WTC11 (cell line): ENCODE data around the gene DNAH1. TPM values are rescaled to one million over a fixed set of nuclear protein-coding genes. Genes with fewer than 3 reads are reported as not detected.

Experiments used
- ATAC-seq: fragments of 200-7000 bp; cut with Tn5 transposase; 2 replicates; pipeline ENCODE4 v1.10.0; 2021; ENCODE audit warnings: mild to moderate bottlenecking, moderate library complexity
- CTCF ChIA-PET: fragments of 300-600 bp; sonication (Branson Sonifier 250); formaldehyde crosslinking; loops from one replicate; lab custom pipeline; 2021; ENCODE audit warnings: antibody characterized with exemption; lab: Charles Lee
- POLR2A ChIA-PET: fragments of 350-600 bp; sonication (Branson Sonifier 250); formaldehyde crosslinking; loops from one replicate; lab custom pipeline; 2021; ENCODE audit warnings: antibody characterized with exemption; lab: Charles Lee
- DNase-seq: peaks from one replicate; pipeline ENCODE4 v3.0.0; 2021; ENCODE audit warnings: low spot score
- H3K27ac Mint-ChIP-seq: 2 replicates; pipeline ENCODE4 v1.8.0; 2021; ENCODE audit warnings: mixed read lengths
- H3K27me3 Mint-ChIP-seq: 2 replicates; pipeline ENCODE4 v1.8.0; 2021; ENCODE audit warnings: low read depth, mild to moderate bottlenecking, moderate library complexity, mixed read lengths
- H3K36me3 Mint-ChIP-seq: 2 replicates; pipeline ENCODE4 v1.8.0; 2021; ENCODE audit warnings: mixed read lengths
- H3K4me1 Mint-ChIP-seq: 2 replicates; pipeline ENCODE4 v1.8.0; 2022; ENCODE audit warnings: mixed read lengths
- H3K4me3 Mint-ChIP-seq: 2 replicates; pipeline ENCODE4 v1.8.0; 2021; ENCODE audit warnings: mild to moderate bottlenecking, moderate library complexity, mixed read lengths
- H3K9me3 Mint-ChIP-seq: 2 replicates; pipeline ENCODE4 v1.8.0; 2021; ENCODE audit warnings: mixed read lengths
- CTCF ChIP-seq: fragments of 200-600 bp; IDR thresholded peaks from 2 replicates; pipeline ENCODE4 v1.8.0; 2022; ENCODE audit warnings: antibody characterized with exemption
- ERG ChIP-seq: fragments of 250-450 bp; sonication (Bioruptor Pico); IDR thresholded peaks from 2 replicates; pipeline ENCODE4 v1.8.0; 2021; ENCODE audit warnings: mild to moderate bottlenecking
- FOXP1 ChIP-seq: sonication (generic); formaldehyde crosslinking; IDR thresholded peaks from 2 replicates; pipeline ENCODE4 v1.8.0; 2022; ENCODE audit warnings: missing genetic modification reagents, mild to moderate bottlenecking, moderate library complexity, borderline replicate concordance
- GABPB1 ChIP-seq: sonication (generic); formaldehyde crosslinking; IDR thresholded peaks from 2 replicates; pipeline ENCODE4 v1.8.1; 2023; ENCODE audit warnings: mild to moderate bottlenecking, missing genetic modification reagents
- GRHL2 ChIP-seq: fragments of 250-450 bp; sonication (Bioruptor Pico); IDR thresholded peaks from 2 replicates; pipeline ENCODE4 v1.8.0; 2022; ENCODE audit warnings: mild to moderate bottlenecking, moderate library complexity; ENCODE audit not compliant: insufficient replicate concordance, severe bottlenecking
- MYBL2 ChIP-seq: sonication (generic); formaldehyde crosslinking; IDR thresholded peaks from 2 replicates; pipeline ENCODE4 v1.8.1; 2023; ENCODE audit warnings: mild to moderate bottlenecking, moderate library complexity, missing genetic modification reagents
- NR1H2 ChIP-seq: sonication (generic); formaldehyde crosslinking; IDR thresholded peaks from 2 replicates; pipeline ENCODE4 v1.9.0; 2021; ENCODE audit warnings: mild to moderate bottlenecking, moderate library complexity, missing genetic modification reagents
- PRRX2 ChIP-seq: fragments of 250-450 bp; sonication (Bioruptor Pico); IDR thresholded peaks from 2 replicates; pipeline ENCODE4 v1.8.0; 2021; ENCODE audit warnings: mild to moderate bottlenecking
- SMAD4 ChIP-seq: sonication (generic); formaldehyde crosslinking; IDR thresholded peaks from 2 replicates; pipeline ENCODE4 v1.8.0; 2022; ENCODE audit warnings: mild to moderate bottlenecking, missing genetic modification reagents
- ZNF219 ChIP-seq: sonication (generic); formaldehyde crosslinking; IDR thresholded peaks from 2 replicates; pipeline ENCODE4 v1.8.0; 2023; ENCODE audit warnings: missing genetic modification reagents, mild to moderate bottlenecking, borderline replicate concordance
- ZNF263 ChIP-seq: sonication (generic); formaldehyde crosslinking; IDR thresholded peaks from 2 replicates; pipeline ENCODE4 v1.8.1; 2022; ENCODE audit warnings: low read depth, mild to moderate bottlenecking, moderate library complexity, missing genetic modification reagents
- ZNF396 ChIP-seq: fragments of 250-450 bp; sonication (Bioruptor Pico); IDR thresholded peaks from 2 replicates; pipeline ENCODE4 v1.8.0; 2021; ENCODE audit warnings: mild to moderate bottlenecking, moderate library complexity, borderline replicate concordance
- total RNA-seq: library from RNA; stranded (reverse); gene quantifications from 3 replicates; pipeline ENCODE4 v1.2.3, GENCODE V29; 2021
- TF ChIP-seq, protein P1 (sequence below): fragments of 250-450 bp; sonication (Bioruptor Pico); IDR thresholded peaks from 2 replicates; pipeline ENCODE4 v1.9.0; 2021; ENCODE audit warnings: mild to moderate bottlenecking
- TF ChIP-seq, protein P2 (sequence below): sonication (generic); formaldehyde crosslinking; IDR thresholded peaks from 2 replicates; pipeline ENCODE4 v1.8.0; 2022; ENCODE audit warnings: mild to moderate bottlenecking, missing genetic modification reagents
- TF ChIP-seq, protein P3 (sequence below): sonication (generic); formaldehyde crosslinking; IDR thresholded peaks from 2 replicates; pipeline ENCODE4 v1.8.0; 2023; ENCODE audit warnings: missing genetic modification reagents, mild to moderate bottlenecking, borderline replicate concordance

DNAH1 gene
- total RNA-seq, 1 experiment from 2014 or later, result 1.5 TPM

DNA sequence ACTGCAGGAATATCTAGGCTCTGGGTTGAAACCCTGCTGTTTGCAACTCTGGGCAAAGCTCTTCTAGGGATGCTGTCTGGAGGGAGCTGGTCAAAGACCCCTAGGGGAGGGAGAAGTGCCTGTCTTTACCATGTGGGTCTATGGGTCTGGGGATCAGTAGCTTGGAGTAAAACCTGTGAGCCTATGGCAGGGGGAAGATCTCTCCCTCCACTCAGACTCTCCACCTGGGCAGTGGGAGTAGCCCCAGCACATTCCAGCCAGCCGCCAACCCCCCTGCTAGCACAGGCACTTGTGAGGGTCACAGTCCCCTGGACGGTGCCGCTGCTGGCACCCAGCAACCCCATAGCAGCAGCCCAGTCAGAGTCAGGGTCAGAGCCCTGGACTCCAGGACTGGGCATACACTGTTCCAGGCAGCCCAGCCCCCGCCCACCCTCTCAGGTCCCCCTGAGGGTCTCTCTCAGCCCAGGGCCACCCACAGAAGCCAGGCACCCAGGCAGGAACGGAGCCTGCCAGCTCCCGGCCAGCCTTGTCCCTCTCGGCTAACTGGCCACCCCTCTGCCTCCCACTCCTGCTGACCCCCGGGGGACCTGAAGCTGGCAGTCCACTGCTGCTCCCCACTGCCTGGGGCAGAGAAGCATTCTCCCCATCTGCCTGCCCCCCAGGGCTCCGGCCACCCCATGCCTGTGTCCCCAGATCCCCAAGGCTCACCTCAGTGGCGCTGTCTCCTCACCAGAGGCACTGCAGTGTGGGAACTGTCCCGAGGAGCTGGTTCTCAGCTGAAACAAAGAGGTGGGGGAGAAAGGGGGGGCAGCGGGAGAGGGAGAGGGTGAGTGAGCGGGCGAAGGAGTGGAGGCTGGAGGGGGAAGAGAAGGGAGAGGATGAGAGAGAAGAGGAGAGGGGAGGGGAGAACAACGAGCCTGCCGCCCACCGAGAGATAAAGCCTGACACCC is 17.7 kb upstream of the DNAH1 start (continued):
- TF ChIP-seq, protein P1, sequence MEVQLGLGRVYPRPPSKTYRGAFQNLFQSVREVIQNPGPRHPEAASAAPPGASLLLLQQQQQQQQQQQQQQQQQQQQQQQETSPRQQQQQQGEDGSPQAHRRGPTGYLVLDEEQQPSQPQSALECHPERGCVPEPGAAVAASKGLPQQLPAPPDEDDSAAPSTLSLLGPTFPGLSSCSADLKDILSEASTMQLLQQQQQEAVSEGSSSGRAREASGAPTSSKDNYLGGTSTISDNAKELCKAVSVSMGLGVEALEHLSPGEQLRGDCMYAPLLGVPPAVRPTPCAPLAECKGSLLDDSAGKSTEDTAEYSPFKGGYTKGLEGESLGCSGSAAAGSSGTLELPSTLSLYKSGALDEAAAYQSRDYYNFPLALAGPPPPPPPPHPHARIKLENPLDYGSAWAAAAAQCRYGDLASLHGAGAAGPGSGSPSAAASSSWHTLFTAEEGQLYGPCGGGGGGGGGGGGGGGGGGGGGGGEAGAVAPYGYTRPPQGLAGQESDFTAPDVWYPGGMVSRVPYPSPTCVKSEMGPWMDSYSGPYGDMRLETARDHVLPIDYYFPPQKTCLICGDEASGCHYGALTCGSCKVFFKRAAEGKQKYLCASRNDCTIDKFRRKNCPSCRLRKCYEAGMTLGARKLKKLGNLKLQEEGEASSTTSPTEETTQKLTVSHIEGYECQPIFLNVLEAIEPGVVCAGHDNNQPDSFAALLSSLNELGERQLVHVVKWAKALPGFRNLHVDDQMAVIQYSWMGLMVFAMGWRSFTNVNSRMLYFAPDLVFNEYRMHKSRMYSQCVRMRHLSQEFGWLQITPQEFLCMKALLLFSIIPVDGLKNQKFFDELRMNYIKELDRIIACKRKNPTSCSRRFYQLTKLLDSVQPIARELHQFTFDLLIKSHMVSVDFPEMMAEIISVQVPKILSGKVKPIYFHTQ (CRISPR knock-in tag), result no peak
- TF ChIP-seq MYBL2 (CRISPR knock-in tag) (no peak), GABPB1 (CRISPR knock-in tag) (no peak), ZNF219 (CRISPR knock-in tag) (no peak), PRRX2 (CRISPR knock-in tag) (no peak), ZNF396 (CRISPR knock-in tag) (no peak), GRHL2 (CRISPR knock-in tag) (no peak), NR1H2 (CRISPR knock-in tag) (no peak), CTCF (no peak), SMAD4 (CRISPR knock-in tag) (no peak), ERG (CRISPR knock-in tag) (no peak), FOXP1 (no peak)
- TF ChIP-seq, protein P2, sequence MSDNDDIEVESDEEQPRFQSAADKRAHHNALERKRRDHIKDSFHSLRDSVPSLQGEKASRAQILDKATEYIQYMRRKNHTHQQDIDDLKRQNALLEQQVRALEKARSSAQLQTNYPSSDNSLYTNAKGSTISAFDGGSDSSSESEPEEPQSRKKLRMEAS (CRISPR knock-in tag), result no peak

- peak; percentile 10 for ATAC-seq
- Mint-ChIP-seq H3K4me1 (peaks cover 18% of the 10 kb centered on the region), H3K27ac (no peak overlapping the region), H3K9me3 (no peaks in the 10 kb centered on the region), H3K27me3 (peaks cover under 1% of the 10 kb centered on the region; the same call in 1 of the 2 replicates), H3K4me3 (peak overlapping the region; percentile 65), H3K36me3 (no peaks in the 10 kb centered on the region)
- ChIA-PET POLR2A (interaction anchor here (0.5 to 1.9 kb wide), 2 partner anchors 12 to 72 kb away, joined by 3 to 8 read pairs; partner anchors contain the start of gene GLYCTK), CTCF (interaction anchor here (0.5 to 7.5 kb wide), 20 partner anchors 9 to 414 kb away, joined by 3 to 74 read pairs (median 5); partner anchors contain the start of genes GLYCTK and WDR82)
- TF ChIP-seq ZNF263 (CRISPR knock-in tag), result 0 out of 2 replicates have a peak, but pooled peaks have one; percentile 77
- TF ChIP-seq, protein P3, sequence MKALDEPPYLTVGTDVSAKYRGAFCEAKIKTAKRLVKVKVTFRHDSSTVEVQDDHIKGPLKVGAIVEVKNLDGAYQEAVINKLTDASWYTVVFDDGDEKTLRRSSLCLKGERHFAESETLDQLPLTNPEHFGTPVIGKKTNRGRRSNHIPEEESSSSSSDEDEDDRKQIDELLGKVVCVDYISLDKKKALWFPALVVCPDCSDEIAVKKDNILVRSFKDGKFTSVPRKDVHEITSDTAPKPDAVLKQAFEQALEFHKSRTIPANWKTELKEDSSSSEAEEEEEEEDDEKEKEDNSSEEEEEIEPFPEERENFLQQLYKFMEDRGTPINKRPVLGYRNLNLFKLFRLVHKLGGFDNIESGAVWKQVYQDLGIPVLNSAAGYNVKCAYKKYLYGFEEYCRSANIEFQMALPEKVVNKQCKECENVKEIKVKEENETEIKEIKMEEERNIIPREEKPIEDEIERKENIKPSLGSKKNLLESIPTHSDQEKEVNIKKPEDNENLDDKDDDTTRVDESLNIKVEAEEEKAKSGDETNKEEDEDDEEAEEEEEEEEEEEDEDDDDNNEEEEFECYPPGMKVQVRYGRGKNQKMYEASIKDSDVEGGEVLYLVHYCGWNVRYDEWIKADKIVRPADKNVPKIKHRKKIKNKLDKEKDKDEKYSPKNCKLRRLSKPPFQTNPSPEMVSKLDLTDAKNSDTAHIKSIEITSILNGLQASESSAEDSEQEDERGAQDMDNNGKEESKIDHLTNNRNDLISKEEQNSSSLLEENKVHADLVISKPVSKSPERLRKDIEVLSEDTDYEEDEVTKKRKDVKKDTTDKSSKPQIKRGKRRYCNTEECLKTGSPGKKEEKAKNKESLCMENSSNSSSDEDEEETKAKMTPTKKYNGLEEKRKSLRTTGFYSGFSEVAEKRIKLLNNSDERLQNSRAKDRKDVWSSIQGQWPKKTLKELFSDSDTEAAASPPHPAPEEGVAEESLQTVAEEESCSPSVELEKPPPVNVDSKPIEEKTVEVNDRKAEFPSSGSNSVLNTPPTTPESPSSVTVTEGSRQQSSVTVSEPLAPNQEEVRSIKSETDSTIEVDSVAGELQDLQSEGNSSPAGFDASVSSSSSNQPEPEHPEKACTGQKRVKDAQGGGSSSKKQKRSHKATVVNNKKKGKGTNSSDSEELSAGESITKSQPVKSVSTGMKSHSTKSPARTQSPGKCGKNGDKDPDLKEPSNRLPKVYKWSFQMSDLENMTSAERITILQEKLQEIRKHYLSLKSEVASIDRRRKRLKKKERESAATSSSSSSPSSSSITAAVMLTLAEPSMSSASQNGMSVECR (CRISPR knock-in tag), result no peak
- DNase-seq, result no peak
Measured at GRCh38 chr3:52299247-52299878, 16.8 kb upstream of the DNAH1 start.
